ENCODE data around the gene SLC9A3.
"Not testable (repeated sequence)": the region's sequence is repeated elsewhere in the genome, so short reads cannot be mapped to it uniquely, and the experiment has no call there.

The SLC9A3 gene

GRCh38 chr5:474840-475661 is 49.2 kb downstream of the SLC9A3 start:
- H2AFZ ChIP-seq (ENCODE audit: low read depth): no peak overlapping the region
- H3K4me3 ChIP-seq (IDR thresholded peaks at IDR 0.05; ENCODE audit: insufficient read depth, low read depth, low read length): no peak overlapping the region
- peaks cover 4% of the 10 kb centered on the region for H3K4me1 ChIP-seq (ENCODE audit: low read depth, poor library complexity, severe bottlenecking)
- H3K27ac ChIP-seq: no peak overlapping the region
- H3K36me3 ChIP-seq (ENCODE audit: insufficient read depth): no peaks in the 10 kb centered on the region
- no peak overlapping the region for H3K9ac ChIP-seq
- H4K20me1 ChIP-seq (ENCODE audit: insufficient read depth): no peaks in the 10 kb centered on the region
- peaks cover 28% of the 10 kb centered on the region for H3K27me3 ChIP-seq (ENCODE audit: insufficient read depth, low read depth)
- H3K4me2 ChIP-seq: no peak overlapping the region; the same call in 1 of the 2 replicates
- peaks cover 24% of the 10 kb centered on the region for H3K79me2 ChIP-seq (ENCODE audit: insufficient read depth, low read depth)
- TF ChIP-seq, protein P1, sequence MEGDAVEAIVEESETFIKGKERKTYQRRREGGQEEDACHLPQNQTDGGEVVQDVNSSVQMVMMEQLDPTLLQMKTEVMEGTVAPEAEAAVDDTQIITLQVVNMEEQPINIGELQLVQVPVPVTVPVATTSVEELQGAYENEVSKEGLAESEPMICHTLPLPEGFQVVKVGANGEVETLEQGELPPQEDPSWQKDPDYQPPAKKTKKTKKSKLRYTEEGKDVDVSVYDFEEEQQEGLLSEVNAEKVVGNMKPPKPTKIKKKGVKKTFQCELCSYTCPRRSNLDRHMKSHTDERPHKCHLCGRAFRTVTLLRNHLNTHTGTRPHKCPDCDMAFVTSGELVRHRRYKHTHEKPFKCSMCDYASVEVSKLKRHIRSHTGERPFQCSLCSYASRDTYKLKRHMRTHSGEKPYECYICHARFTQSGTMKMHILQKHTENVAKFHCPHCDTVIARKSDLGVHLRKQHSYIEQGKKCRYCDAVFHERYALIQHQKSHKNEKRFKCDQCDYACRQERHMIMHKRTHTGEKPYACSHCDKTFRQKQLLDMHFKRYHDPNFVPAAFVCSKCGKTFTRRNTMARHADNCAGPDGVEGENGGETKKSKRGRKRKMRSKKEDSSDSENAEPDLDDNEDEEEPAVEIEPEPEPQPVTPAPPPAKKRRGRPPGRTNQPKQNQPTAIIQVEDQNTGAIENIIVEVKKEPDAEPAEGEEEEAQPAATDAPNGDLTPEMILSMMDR (conservative IDR thresholded peaks at IDR 0.05; ENCODE audit: low read depth, low read length): no peak

GRCh38 chr5:474232-474839 is 49.9 kb downstream of the SLC9A3 start:
- not testable (repeated sequence) for H3K36me3 ChIP-seq (ENCODE audit: insufficient read depth); H3K27ac ChIP-seq; H3K9ac ChIP-seq; H3K4me1 ChIP-seq (ENCODE audit: low read depth, poor library complexity, severe bottlenecking); H3K4me3 ChIP-seq (IDR thresholded peaks at IDR 0.05; ENCODE audit: insufficient read depth, low read depth, low read length); H4K20me1 ChIP-seq (ENCODE audit: insufficient read depth)
- Histone ChIP-seq H3K4me2 (peak overlapping the region; percentile 85; the same call in 1 of the 2 replicates), H3K79me2 (ENCODE audit: insufficient read depth, low read depth) (peaks cover 24% of the 10 kb centered on the region), H3K27me3 (ENCODE audit: insufficient read depth, low read depth) (peaks cover 22% of the 10 kb centered on the region), H2AFZ (ENCODE audit: low read depth) (peak overlapping the region; percentile 72; the same call in 1 of the 2 replicates)

DNA sequence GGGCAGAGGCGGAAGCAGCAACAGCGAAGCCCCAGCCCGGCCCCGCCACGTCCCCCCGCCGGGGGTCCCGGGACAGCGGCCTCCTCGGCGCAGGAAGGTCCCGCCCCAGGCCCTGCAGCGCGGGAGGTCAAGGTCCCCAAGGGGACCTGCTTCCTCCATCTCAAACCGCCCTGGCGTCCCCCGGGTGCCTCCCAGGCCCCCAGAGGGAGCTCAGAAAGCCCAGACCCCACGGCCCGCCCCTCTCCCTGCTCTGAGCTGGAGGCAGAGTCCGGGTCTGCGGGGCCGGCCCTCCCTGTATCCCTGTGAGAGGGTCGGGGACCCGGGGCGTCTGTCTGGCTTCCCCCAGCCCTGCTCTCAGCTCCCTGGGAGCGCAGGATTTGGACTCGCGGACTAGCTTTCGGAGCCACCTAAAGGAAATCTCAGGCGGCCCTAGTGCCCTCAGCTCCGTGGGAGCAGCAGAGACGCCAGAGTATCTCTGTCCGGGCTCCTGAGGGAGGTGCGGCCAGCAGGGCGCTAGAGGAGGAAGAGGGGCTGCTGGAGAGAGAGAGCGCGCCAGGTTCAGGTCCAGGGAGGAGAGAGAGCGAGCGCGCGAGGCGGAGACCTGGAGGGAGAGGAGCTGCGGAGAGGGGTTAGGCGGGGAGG is 50.6 kb downstream of the SLC9A3 start:
- Histone ChIP-seq H3K79me2 (ENCODE audit: insufficient read depth, low read depth) (peaks cover 24% of the 10 kb centered on the region), H4K20me1 (ENCODE audit: insufficient read depth) (no peaks in the 10 kb centered on the region), H3K4me2 (peak overlapping the region; percentile 85), H3K27me3 (ENCODE audit: insufficient read depth, low read depth) (peaks cover 15% of the 10 kb centered on the region), H3K4me3 (IDR thresholded peaks at IDR 0.05; ENCODE audit: insufficient read depth, low read depth, low read length) (no peak overlapping the region), H3K4me1 (ENCODE audit: low read depth, poor library complexity, severe bottlenecking) (peaks cover 4% of the 10 kb centered on the region), H2AFZ (ENCODE audit: low read depth) (peak overlapping the region; percentile 72), H3K9ac (peak overlapping the region; percentile 7; the same call in 1 of the 2 replicates), H3K27ac (no peak overlapping the region), H3K36me3 (ENCODE audit: insufficient read depth) (no peaks in the 10 kb centered on the region)
- TF ChIP-seq, protein P1 (conservative IDR thresholded peaks at IDR 0.05; ENCODE audit: low read depth, low read length): no peak

- Histone ChIP-seq H4K20me1 (ENCODE audit: insufficient read depth) (no peaks in the 10 kb centered on the region), H3K27ac (peak overlapping the region; percentile 92), H3K9ac (peak overlapping the region; percentile 99), H3K36me3 (ENCODE audit: insufficient read depth) (no peaks in the 10 kb centered on the region), H3K4me1 (ENCODE audit: low read depth, poor library complexity, severe bottlenecking) (peaks cover 4% of the 10 kb centered on the region), H2AFZ (ENCODE audit: low read depth) (peak overlapping the region; percentile 79), H3K27me3 (ENCODE audit: insufficient read depth, low read depth) (peaks cover 9% of the 10 kb centered on the region; the same call in 1 of the 2 replicates), H3K4me2 (peak overlapping the region; percentile 85), H3K4me3 (IDR thresholded peaks at IDR 0.05; ENCODE audit: insufficient read depth, low read depth, low read length) (no peak overlapping the region), H3K79me2 (ENCODE audit: insufficient read depth, low read depth) (peaks cover 24% of the 10 kb centered on the region)
- TF ChIP-seq, protein P1 (conservative IDR thresholded peaks at IDR 0.05; ENCODE audit: low read depth, low read length): no peak
These were observed 51.3 kb downstream of the SLC9A3 start for GRCh38 chr5:472656-473550.
